HG03108 (cell line): ENCODE data around the gene ZBTB7C.
"Not testable (repeated sequence)": the region's sequence is repeated elsewhere in the genome, so short reads cannot be mapped to it uniquely, and the experiment has no call there.

Experiments
- ATAC-seq: cut with Tn5 transposase; IDR thresholded peaks from one replicate; pipeline ENCODE4 v1.9.1; 2021; ENCODE audit warnings: moderate library complexity; ENCODE audit not compliant: unreplicated experiment

Gene ZBTB7C

GRCh38 chr18:48303883-48304282 lies 105.3 kb downstream of the ZBTB7C start:
- ATAC-seq = no peak

- ATAC-seq = no peak
Measured at GRCh38 chr18:48302736-48303135, 106.4 kb downstream of the ZBTB7C start.

GRCh38 chr18:48300463-48300961 lies 108.7 kb downstream of the ZBTB7C start:
- no peak for ATAC-seq

- no peak for ATAC-seq
Measured at GRCh38 chr18:48297139-48297538, 112.0 kb downstream of the ZBTB7C start.

- ATAC-seq = no peak
Measured at GRCh38 chr18:48296581-48296980, 112.6 kb downstream of the ZBTB7C start.

- ATAC-seq = no peak
Measured at GRCh38 chr18:48295586-48296311, 113.4 kb downstream of the ZBTB7C start.

- no peak for ATAC-seq
Measured at GRCh38 chr18:48294899-48295585, 114.1 kb downstream of the ZBTB7C start.

- no peak for ATAC-seq
Measured at GRCh38 chr18:48293954-48294898, 115.0 kb downstream of the ZBTB7C start.

- ATAC-seq = no peak
Measured at GRCh38 chr18:48292782-48293424, 116.3 kb downstream of the ZBTB7C start.

- no peak for ATAC-seq
Measured at GRCh38 chr18:48292229-48292628, 117.0 kb downstream of the ZBTB7C start.

GRCh38 chr18:48290162-48290926 lies 118.8 kb downstream of the ZBTB7C start:
- no peak for ATAC-seq

GRCh38 chr18:48284743-48285142 lies 124.4 kb downstream of the ZBTB7C start:
- no peak for ATAC-seq

GRCh38 chr18:48284011-48284410 lies 125.2 kb downstream of the ZBTB7C start:
- not testable (repeated sequence) for ATAC-seq

- not testable (repeated sequence) for ATAC-seq
Measured at GRCh38 chr18:48281460-48281859, 127.7 kb downstream of the ZBTB7C start.

GRCh38 chr18:48279312-48279711 lies 129.9 kb downstream of the ZBTB7C start:
- ATAC-seq = no peak

GRCh38 chr18:48278081-48278480 lies 131.1 kb downstream of the ZBTB7C start:
- no peak for ATAC-seq

GRCh38 chr18:48274301-48274700 lies 134.9 kb downstream of the ZBTB7C start:
- no peak for ATAC-seq

- ATAC-seq = no peak
Measured at GRCh38 chr18:48270929-48271328, 138.3 kb downstream of the ZBTB7C start.

GRCh38 chr18:48265328-48265727 lies 143.9 kb downstream of the ZBTB7C start:
- ATAC-seq = no peak
